Measurements from ENCODE around the gene WLS. TPM values are rescaled to one million over a fixed set of nuclear protein-coding genes. Genes with fewer than 3 reads are reported as not detected.

WLS gene
- total RNA-seq, 2 experiments from 2014 or later = not detected

DNA sequence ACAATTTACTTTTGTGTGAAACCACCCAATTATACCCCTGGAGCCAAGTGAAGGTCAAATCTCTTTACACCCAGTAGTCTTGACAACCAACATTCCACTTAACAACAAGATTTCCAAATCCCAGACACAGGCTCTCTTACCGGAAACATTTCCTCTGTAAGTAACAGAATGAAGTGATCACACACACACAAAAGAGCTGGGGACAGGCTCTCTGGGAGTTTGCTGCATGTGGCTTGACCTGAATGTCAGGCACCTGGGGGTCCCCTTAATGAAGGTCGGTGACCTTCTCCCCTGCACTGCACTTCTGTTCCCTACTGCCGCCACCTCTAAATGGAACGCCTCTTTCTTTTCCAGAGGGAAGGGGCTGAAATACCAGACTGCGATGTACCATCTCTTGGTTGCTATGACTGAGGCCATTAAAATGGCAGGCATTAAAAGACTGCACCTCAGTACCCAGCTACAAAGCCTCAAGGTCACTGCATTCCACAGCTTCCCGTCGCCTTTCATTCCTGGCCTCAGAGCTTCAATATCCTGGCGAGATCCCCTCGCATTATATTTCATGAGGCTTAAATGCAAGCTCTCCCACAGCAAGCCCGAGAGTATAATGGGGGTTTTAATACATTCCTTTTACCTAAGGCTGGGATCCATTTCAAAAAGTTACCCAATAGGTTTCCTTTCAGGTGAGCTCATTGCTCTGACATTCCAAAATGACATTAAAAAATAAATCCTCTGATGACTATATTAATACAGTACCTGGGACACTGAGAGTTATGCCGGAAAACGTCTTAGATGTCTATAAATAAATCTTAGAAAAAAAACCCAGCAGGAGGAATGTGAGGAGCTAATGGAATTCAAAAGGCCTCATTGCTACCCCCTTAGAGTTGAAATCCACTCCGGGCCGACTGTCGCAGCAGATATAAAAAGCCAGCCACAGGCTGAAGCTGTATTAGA lies 91.0 kb downstream of the WLS start:
- CTCF ChIA-PET = interaction anchor here (0.6 to 1.0 kb wide), 2 partner anchors 21 to 60 kb away, joined by 3 read pairs; no protein-coding TSS in a partner anchor
- H3K36me3 Mint-ChIP-seq (ENCODE audit: low read depth) = no peaks in the 10 kb centered on the region
- peaks cover 3% of the 10 kb centered on the region for H3K27me3 Mint-ChIP-seq
- H3K4me3 Mint-ChIP-seq = no peak overlapping the region
- no peak for ATAC-seq
- H3K27ac Mint-ChIP-seq = no peak overlapping the region
- intact Hi-C loops (cut with DNase I, micrococcal nuclease) = no loop called here
- no peaks in the 10 kb centered on the region for H3K4me1 Mint-ChIP-seq
- H3K9me3 Mint-ChIP-seq (ENCODE audit: low read depth) = no peaks in the 10 kb centered on the region
- POLR2A ChIA-PET = no interaction called here
- no peak for DNase-seq

DNA sequence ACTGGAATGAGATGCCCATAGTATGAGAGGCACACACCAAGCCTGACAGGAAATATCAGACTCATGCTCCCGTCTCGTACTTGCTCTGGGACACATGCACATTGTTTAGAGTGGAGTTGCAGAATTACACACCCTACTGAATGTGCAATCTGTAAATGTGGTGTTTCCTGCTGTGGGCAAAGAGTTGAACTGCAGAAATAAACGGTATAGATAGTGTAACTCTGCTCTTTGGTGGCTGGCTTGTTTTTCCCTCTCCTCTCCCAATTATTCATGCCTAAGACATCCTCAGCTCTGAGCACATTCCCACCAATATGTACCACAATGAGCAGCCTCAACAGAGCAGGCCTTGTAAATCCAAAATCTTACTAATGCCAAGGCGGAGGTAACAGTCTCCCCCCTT lies 91.8 kb downstream of the WLS start:
- H3K4me3 Mint-ChIP-seq = no peak overlapping the region
- no peaks in the 10 kb centered on the region for H3K9me3 Mint-ChIP-seq (ENCODE audit: low read depth)
- no peak for ATAC-seq
- intact Hi-C loops (cut with DNase I, micrococcal nuclease) = no loop called here
- H3K36me3 Mint-ChIP-seq (ENCODE audit: low read depth) = no peaks in the 10 kb centered on the region
- DNase-seq = no peak
- no peaks in the 10 kb centered on the region for H3K4me1 Mint-ChIP-seq
- ChIA-PET CTCF (no interaction called here), POLR2A (no interaction called here)
- H3K27me3 Mint-ChIP-seq = peaks cover 4% of the 10 kb centered on the region
- no peak overlapping the region for H3K27ac Mint-ChIP-seq

DNA sequence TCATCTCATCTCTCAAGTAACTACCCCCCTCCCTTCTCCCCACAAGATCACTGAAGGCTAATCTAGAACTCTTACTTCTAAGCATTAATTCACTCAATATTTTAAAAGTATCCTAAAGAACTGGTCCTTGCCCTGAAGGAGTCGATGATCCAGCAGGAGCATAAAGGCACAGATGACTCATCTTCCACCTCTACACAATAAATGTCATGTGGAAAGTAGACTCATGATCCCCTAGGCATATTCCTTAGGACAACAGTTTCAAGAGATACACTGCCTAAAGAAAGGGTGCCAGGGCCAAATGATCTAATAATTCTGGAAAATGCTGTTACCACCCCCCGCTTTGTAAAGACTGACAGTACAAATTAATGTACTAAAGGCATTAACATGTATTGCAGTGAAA lies 96.1 kb downstream of the WLS start:
- intact Hi-C loops (cut with DNase I, micrococcal nuclease) = no loop called here
- POLR2A ChIA-PET = no interaction called here
- no peak for ATAC-seq
- Mint-ChIP-seq H3K27ac (no peak overlapping the region), H3K9me3 (ENCODE audit: low read depth) (no peaks in the 10 kb centered on the region), H3K27me3 (peaks cover 4% of the 10 kb centered on the region), H3K4me3 (no peak overlapping the region), H3K4me1 (no peaks in the 10 kb centered on the region), H3K36me3 (ENCODE audit: low read depth) (no peaks in the 10 kb centered on the region)
- no peak for DNase-seq
- CTCF ChIA-PET = no interaction called here

DNA sequence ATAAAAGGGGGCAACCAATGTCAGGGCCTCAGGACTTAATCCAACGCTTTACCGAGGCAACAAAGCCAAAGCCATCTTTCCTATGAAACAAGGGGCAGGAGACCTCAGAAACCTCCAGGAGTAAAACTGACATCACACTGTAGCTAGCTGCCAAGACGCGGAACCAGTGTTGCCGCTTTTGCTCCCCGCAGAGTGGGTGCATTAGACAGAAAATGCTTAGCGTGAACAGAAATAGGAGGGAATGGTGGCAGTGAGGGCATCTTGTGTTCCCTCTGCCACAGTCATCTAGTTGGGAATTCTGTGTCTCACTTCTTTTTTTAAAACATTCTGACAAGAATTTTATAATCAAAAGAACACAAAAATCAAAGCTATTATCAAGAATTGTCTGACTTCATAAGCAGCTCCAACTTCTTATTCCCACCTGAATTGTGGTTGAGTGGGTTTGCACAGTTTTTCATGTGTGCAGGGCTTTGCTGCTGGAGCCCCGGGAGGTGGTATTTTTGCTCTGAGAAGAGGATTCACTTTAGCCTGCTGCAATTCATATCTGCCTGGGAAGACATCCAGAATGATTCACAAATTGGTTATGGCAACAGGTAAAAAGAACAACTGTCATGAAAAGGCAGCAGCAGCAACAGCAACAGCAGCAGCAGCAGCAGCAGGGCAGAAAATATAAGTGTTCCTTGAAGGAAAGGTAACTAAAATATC lies 99.7 kb downstream of the WLS start:
- Mint-ChIP-seq H3K4me1 (no peaks in the 10 kb centered on the region), H3K4me3 (no peak overlapping the region), H3K27me3 (peaks cover 2% of the 10 kb centered on the region), H3K36me3 (ENCODE audit: low read depth) (no peaks in the 10 kb centered on the region), H3K9me3 (ENCODE audit: low read depth) (no peaks in the 10 kb centered on the region), H3K27ac (no peak overlapping the region)
- ATAC-seq (no peak), DNase-seq (no peak)
- ChIA-PET POLR2A (no interaction called here), CTCF (interaction anchor here (1.0 to 1.8 kb wide), 3 partner anchors 12 to 16 kb away, joined by 3 to 7 read pairs (median 3); no protein-coding TSS in a partner anchor)
- intact Hi-C loops (cut with DNase I, micrococcal nuclease) = no loop called here

DNA sequence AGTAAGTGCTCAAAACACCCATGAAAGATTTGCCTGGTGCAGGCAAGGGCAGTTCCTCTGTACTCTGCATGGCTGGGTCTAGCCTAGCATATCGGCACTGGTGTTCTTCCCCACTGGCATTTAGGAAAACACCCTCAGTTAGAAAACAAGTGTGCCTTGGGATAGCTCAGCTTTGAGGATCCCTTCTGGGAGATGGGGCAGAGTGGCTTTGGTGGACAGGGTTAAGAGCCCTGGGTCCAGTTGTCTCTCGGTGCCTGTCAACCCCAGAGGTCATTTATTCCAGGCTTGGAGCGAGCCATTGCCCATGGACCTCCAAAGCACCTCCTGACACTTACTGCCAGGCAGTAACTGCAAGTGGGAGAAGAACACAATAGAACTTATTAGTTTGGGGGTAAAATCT lies 101.1 kb downstream of the WLS start:
- ChIA-PET POLR2A (interaction anchor here (0.6 kb wide), 1 partner anchor 479 kb away, joined by 3 read pairs; no protein-coding TSS in a partner anchor), CTCF (no interaction called here)
- H3K4me1 Mint-ChIP-seq = no peaks in the 10 kb centered on the region
- no peak overlapping the region for H3K4me3 Mint-ChIP-seq
- H3K9me3 Mint-ChIP-seq (ENCODE audit: low read depth) = no peaks in the 10 kb centered on the region
- DNase-seq = no peak
- no peaks in the 10 kb centered on the region for H3K36me3 Mint-ChIP-seq (ENCODE audit: low read depth)
- H3K27ac Mint-ChIP-seq = no peak overlapping the region
- peaks cover 2% of the 10 kb centered on the region for H3K27me3 Mint-ChIP-seq
- ATAC-seq = no peak
- intact Hi-C loops (cut with DNase I, micrococcal nuclease) = no loop called here

DNA sequence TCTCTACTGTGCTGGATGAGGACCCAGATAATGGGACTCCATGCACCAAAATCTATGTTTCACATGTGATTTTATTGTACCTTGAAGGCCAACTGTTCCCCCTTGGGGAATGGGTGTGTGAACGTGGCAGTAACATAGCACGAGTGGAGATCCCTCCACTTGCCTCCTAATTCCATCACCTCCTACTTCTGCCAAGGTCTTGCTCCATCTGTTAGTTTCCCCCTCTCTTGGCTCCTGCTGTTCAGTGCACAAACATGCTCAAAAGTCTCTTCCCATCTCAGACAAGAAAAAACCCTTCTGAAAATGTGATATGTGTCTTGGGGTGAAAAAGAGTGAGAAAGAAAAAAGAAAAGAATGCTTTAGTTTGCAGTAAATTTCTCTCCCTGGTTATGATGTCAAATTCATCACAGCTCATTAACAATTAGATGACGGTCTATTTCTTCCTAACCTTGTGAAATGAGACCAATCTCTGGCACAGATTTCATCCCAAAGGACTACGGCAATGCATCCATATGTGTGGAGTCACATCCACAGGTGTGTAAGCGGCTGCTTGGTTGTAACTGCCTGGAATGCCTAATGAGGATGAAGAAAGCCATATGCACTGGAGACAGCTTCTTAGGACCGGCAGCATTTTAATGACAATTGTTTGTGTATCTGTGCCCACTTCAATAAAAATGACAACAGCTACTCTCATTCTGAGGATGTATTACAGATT lies 102.6 kb downstream of the WLS start:
- Mint-ChIP-seq H3K9me3 (ENCODE audit: low read depth) (no peaks in the 10 kb centered on the region), H3K27ac (no peak overlapping the region), H3K4me1 (no peaks in the 10 kb centered on the region), H3K27me3 (peaks cover 2% of the 10 kb centered on the region), H3K4me3 (no peak overlapping the region), H3K36me3 (ENCODE audit: low read depth) (no peaks in the 10 kb centered on the region)
- POLR2A ChIA-PET = no interaction called here
- CTCF ChIA-PET = interaction anchor here (0.6 to 1.5 kb wide), 2 partner anchors 9 to 1035 kb away, joined by 3 to 6 read pairs; no protein-coding TSS in a partner anchor
- ATAC-seq (no peak), DNase-seq (no peak)
- intact Hi-C loops (cut with DNase I, micrococcal nuclease) = no loop called here

DNA sequence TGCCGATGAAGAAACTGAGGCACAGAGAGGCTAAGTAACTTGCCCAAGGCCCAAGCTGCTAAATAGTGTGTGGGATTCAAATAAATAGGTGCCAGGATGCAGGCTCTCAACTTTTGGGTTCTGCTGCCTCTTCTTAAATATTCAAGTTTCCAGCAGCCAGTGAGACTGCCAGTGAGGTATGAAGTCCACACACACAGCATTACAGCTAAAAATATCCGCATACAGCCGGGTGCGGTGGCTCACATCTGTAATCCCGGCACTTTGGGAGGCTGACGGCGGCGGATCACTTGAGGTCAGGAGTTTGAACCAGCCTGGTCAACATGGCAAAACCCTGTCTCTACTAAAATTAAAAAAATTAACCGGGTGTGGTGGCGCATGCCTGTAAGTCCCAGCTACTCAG lies 103.5 kb downstream of the WLS start:
- POLR2A ChIA-PET = no interaction called here

DNA sequence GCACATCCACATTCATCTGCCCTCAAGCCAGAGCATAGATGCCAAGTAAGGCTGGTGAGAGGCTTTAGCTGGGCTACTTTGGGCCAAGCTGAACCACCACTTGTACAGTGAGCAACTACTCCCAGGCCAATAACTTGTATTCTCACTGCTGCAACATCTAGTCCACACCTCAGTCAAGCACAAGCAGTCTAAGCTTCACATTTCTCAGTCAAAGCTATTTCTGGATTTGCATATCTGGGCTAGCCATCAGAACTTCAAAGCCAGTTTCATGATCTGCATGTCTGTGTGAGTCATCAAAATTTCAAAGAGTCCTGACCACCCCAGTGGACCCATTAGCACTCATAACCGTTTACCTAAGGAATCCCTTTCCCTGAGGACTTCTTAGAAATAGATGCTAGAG lies 104.2 kb downstream of the WLS start:
- no peaks in the 10 kb centered on the region for H3K36me3 Mint-ChIP-seq (ENCODE audit: low read depth)
- H3K4me1 Mint-ChIP-seq = no peaks in the 10 kb centered on the region
- no peaks in the 10 kb centered on the region for H3K9me3 Mint-ChIP-seq (ENCODE audit: low read depth)
- H3K27me3 Mint-ChIP-seq = peaks cover 2% of the 10 kb centered on the region
- intact Hi-C loops (cut with DNase I, micrococcal nuclease) = no loop called here
- CTCF ChIA-PET = no interaction called here
- no peak overlapping the region for H3K27ac Mint-ChIP-seq
- ATAC-seq (no peak), DNase-seq (no peak)
- no peak overlapping the region for H3K4me3 Mint-ChIP-seq
- POLR2A ChIA-PET = no interaction called here

More for the DNA sequence above, 103.5 kb downstream of the WLS start:
- H3K27ac Mint-ChIP-seq = no peak overlapping the region
- peaks cover 2% of the 10 kb centered on the region for H3K27me3 Mint-ChIP-seq
- H3K4me3 Mint-ChIP-seq = no peak overlapping the region
- ATAC-seq (no peak), DNase-seq (no peak)
- CTCF ChIA-PET = interaction anchor here (0.6 kb wide), 1 partner anchor 222 kb away, joined by 3 read pairs; no protein-coding TSS in a partner anchor
- H3K4me1 Mint-ChIP-seq = no peaks in the 10 kb centered on the region
- no peaks in the 10 kb centered on the region for H3K36me3 Mint-ChIP-seq (ENCODE audit: low read depth)
- H3K9me3 Mint-ChIP-seq (ENCODE audit: low read depth) = no peaks in the 10 kb centered on the region
- intact Hi-C loops (cut with DNase I, micrococcal nuclease) = no loop called here

DNA sequence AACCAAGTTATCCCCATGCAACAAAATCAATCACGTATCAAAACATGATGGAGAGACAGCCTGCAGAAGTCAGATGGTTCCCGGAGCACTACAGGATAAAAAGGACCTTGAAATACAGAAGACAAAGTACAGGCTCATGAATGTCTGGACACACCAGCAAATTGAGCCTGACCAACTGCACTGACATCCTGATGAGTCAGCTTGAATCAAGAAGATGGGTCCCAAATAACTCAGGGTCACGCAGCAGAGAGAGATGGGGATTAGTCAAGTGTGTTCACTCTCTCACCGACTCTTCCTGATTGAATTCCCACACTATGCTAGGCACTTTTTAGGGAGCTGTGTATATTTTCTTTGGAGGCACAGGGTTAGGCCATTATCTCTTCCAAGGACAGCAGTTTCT lies 110.8 kb downstream of the WLS start:
- H3K4me1 Mint-ChIP-seq = peaks cover 4% of the 10 kb centered on the region
- H3K9me3 Mint-ChIP-seq (ENCODE audit: low read depth) = no peaks in the 10 kb centered on the region
- POLR2A ChIA-PET = no interaction called here
- H3K27ac Mint-ChIP-seq = no peak overlapping the region
- H3K36me3 Mint-ChIP-seq (ENCODE audit: low read depth) = no peaks in the 10 kb centered on the region
- DNase-seq (no peak), ATAC-seq (no peak)
- CTCF ChIA-PET = interaction anchor here (0.6 to 4.5 kb wide), 7 partner anchors 15 to 1616 kb away, joined by 3 to 25 read pairs (median 6); no protein-coding TSS in a partner anchor
- H3K4me3 Mint-ChIP-seq = no peak overlapping the region
- peaks cover 2% of the 10 kb centered on the region for H3K27me3 Mint-ChIP-seq
- intact Hi-C loops (cut with DNase I, micrococcal nuclease) = loop anchor here in 1 of 2 experiments (2.0 kb wide), 1 partner anchor 321 kb away; no protein-coding TSS in a partner anchor

DNA sequence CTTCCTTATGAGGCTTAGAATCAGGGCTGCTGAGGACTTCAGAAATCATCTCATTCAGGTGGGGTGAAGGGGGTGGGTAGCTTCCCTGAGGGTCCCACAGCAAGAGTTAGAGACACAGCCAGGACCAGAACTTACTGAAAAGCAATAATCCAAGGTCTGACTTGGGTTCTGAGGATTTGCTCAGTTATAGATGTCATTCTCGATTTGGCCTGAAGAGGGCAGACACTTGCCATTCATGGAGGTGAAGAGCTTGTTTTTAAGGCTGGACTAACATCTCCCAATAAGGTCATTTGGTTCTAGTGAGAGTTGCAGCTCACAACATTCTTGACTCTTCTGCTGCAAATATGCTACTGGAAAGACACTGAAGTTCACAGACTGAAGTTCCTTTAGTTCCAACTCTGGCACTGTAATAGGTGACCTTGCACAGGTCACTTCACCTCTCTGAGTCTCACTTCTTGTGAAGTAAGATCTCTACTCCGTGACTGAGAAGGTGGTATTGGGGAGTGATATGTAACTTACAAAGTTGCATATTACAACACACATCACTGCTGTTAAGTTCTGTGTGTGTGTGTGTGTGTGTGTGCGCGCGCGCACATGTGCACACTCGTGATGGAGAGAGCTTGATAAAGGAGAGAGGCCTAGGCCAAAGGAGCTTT lies 112.1 kb downstream of the WLS start:
- Mint-ChIP-seq H3K9me3 (ENCODE audit: low read depth) (no peaks in the 10 kb centered on the region), H3K36me3 (ENCODE audit: low read depth) (no peaks in the 10 kb centered on the region), H3K4me1 (peaks cover 4% of the 10 kb centered on the region), H3K4me3 (no peak overlapping the region), H3K27me3 (peaks cover 1% of the 10 kb centered on the region), H3K27ac (no peak overlapping the region)
- DNase-seq (peak; percentile 45), ATAC-seq (peak; percentile 30)
- ChIA-PET POLR2A (no interaction called here), CTCF (interaction anchor here (0.7 to 4.5 kb wide), 22 partner anchors 10 to 1618 kb away, joined by 3 to 25 read pairs (median 4); no protein-coding TSS in a partner anchor)
- intact Hi-C loops (cut with DNase I, micrococcal nuclease) = loop anchor here (1.0 to 2.0 kb wide), 4 partner anchors 222 to 1617 kb away; no protein-coding TSS in a partner anchor

DNA sequence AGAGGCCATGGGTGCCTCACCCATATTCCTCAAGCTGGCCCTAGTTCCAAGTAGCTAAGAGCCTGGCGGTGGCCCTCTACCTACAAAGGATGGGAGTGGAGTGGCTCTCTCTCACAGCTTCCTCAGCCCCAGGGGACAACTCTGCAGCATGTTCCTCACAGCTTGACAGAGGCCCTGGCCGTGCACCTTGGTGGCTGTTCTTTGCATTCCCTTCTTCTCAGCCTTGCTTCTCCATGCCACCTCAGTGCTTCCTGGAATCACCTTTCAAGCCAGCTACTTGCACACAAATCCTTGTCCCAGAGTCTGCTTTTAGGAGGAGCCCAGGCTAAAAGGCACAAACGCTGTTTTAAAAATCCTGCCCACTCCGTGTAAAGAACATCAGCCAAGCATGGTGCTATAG lies 112.9 kb downstream of the WLS start:
- CTCF ChIA-PET = interaction anchor here (1.0 to 4.5 kb wide), 5 partner anchors 15 to 1618 kb away, joined by 3 to 25 read pairs (median 4); no protein-coding TSS in a partner anchor
- ATAC-seq (no peak), DNase-seq (no peak)
- Mint-ChIP-seq H3K36me3 (ENCODE audit: low read depth) (no peaks in the 10 kb centered on the region), H3K4me3 (no peak overlapping the region), H3K9me3 (ENCODE audit: low read depth) (no peaks in the 10 kb centered on the region), H3K27ac (no peak overlapping the region), H3K27me3 (no peaks in the 10 kb centered on the region), H3K4me1 (peaks cover 4% of the 10 kb centered on the region)
- POLR2A ChIA-PET = no interaction called here
- intact Hi-C loops (cut with DNase I, micrococcal nuclease) = loop anchor here (5.0 to 10.0 kb wide), 2 partner anchors 352 to 475 kb away; no protein-coding TSS in a partner anchor

All from activated CD4-positive, alpha-beta T cell treated with anti-CD3 and anti-CD28 coated beads for 36 hours (primary cell).